Subcutaneous adipose tissue (tissue), 4 donors: ENCODE results near the gene NUP133. TPM values are rescaled to one million over a fixed set of nuclear protein-coding genes. Genes with fewer than 3 reads are reported as not detected.

Experiments used
- CTCF ChIP-seq: fragments of 450-650 bp; IDR thresholded peaks from one replicate; pipeline ENCODE4 v1.5.1; 2016; ENCODE audit warnings: low read depth, mild to moderate bottlenecking, control low read depth, antibody characterized with exemption, moderate library complexity
- total RNA-seq, 4 donors: library from RNA; depleted of rRNA; stranded (reverse); fragments of >200 nt; gene quantifications; one replicate each; pipeline ENCODE4 v1.1.0, GENCODE V29; 2016

NUP133 gene
- total RNA-seq = 10 to 100 TPM; 22.6 to 52.5 (median 25.8) TPM

GRCh38 chr1:229507951-229508822, at the start of gene NUP133:
NUP133 (minus strand) TSS chr1:229508341; CDS start chr1:229508249, 92 bp downstream.
- no peak for TF ChIP-seq CTCF

GRCh38 chr1:229557200-229557850, 49.2 kb upstream of the NUP133 start:
- TF ChIP-seq CTCF = no peak

- no peak for TF ChIP-seq CTCF
These were observed 46.9 kb upstream of the NUP133 start for GRCh38 chr1:229554886-229555621.

GRCh38 chr1:229553621-229554130, 45.5 kb upstream of the NUP133 start:
- TF ChIP-seq CTCF = no peak

GRCh38 chr1:229552732-229553131, 44.6 kb upstream of the NUP133 start:
- no peak for TF ChIP-seq CTCF

- TF ChIP-seq CTCF = no peak
These were observed 42.8 kb upstream of the NUP133 start for GRCh38 chr1:229550812-229551567.
